GM21576 (cell line): ENCODE results near the gene PCBP3.

Experiments used
- ATAC-seq: cut with Tn5 transposase; IDR thresholded peaks from one replicate; pipeline ENCODE4 v1.9.1; 2021; ENCODE audit warnings: mild to moderate bottlenecking, moderate library complexity; ENCODE audit not compliant: unreplicated experiment

PCBP3 gene

GRCh38 chr21:45917241-45917640, 273.7 kb downstream of the PCBP3 start:
- ATAC-seq, result no peak

GRCh38 chr21:45918011-45918410, 274.5 kb downstream of the PCBP3 start:
- ATAC-seq, result no peak

- ATAC-seq, result no peak
Observed at GRCh38 chr21:45918835-45919447, 275.4 kb downstream of the PCBP3 start.

- ATAC-seq, result no peak
Observed at GRCh38 chr21:45919593-45919992, 276.1 kb downstream of the PCBP3 start.

GRCh38 chr21:45920824-45921600, 277.5 kb downstream of the PCBP3 start:
- no peak for ATAC-seq

GRCh38 chr21:45921917-45922316, 278.4 kb downstream of the PCBP3 start:
- no peak for ATAC-seq

- no peak for ATAC-seq
Observed at GRCh38 chr21:45922648-45923047, 279.1 kb downstream of the PCBP3 start.

- no peak for ATAC-seq
Observed at GRCh38 chr21:45923146-45923545, 279.6 kb downstream of the PCBP3 start.

- ATAC-seq, result no peak
Observed at GRCh38 chr21:45926281-45926680, 282.8 kb downstream of the PCBP3 start.

- no peak for ATAC-seq
Observed at GRCh38 chr21:45927032-45927431, 283.5 kb downstream of the PCBP3 start.

- ATAC-seq, result no peak
Observed at GRCh38 chr21:45927851-45928850, 284.6 kb downstream of the PCBP3 start.

GRCh38 chr21:45929449-45929848, 285.9 kb downstream of the PCBP3 start:
- no peak for ATAC-seq

GRCh38 chr21:45930231-45930760, 286.8 kb downstream of the PCBP3 start:
- no peak for ATAC-seq

- no peak for ATAC-seq
Observed at GRCh38 chr21:45930792-45931191, 287.3 kb downstream of the PCBP3 start.

GRCh38 chr21:45931397-45931969, 288.0 kb downstream of the PCBP3 start:
- ATAC-seq, result no peak

GRCh38 chr21:45932922-45933502, 289.5 kb downstream of the PCBP3 start:
- no peak for ATAC-seq

- no peak for ATAC-seq
Observed at GRCh38 chr21:45934085-45934484, 290.6 kb downstream of the PCBP3 start.

GRCh38 chr21:45934554-45934953, 291.0 kb downstream of the PCBP3 start:
- no peak for ATAC-seq

GRCh38 chr21:45935628-45936027, 292.1 kb downstream of the PCBP3 start:
- no peak for ATAC-seq

- no peak for ATAC-seq
Observed at GRCh38 chr21:45937721-45938452, 294.4 kb downstream of the PCBP3 start.
